ENCODE results near the gene CCNQ.

Gene CCNQ

GRCh38 chrX:153595387-153595786, 3.6 kb downstream of the CCNQ start:
- DNase-seq, result no peak

GRCh38 chrX:153593811-153594500, 5.0 kb downstream of the CCNQ start:
- DNase-seq, result no peak

GRCh38 chrX:153592966-153593688, 5.8 kb downstream of the CCNQ start:
- DNase-seq, result no peak

- no peak for DNase-seq
Observed at GRCh38 chrX:153592091-153592833, 6.7 kb downstream of the CCNQ start.

- no peak for DNase-seq
Observed at GRCh38 chrX:153590961-153591956, 7.7 kb downstream of the CCNQ start.

GRCh38 chrX:153588782-153589446, 10.0 kb downstream of the CCNQ start:
- no peak for DNase-seq

GRCh38 chrX:153588021-153588781, 10.7 kb downstream of the CCNQ start:
- DNase-seq, result no peak

GRCh38 chrX:153587342-153587741, 11.6 kb downstream of the CCNQ start:
- DNase-seq, result no peak

- DNase-seq, result no peak
Observed at GRCh38 chrX:153585827-153586226, 13.1 kb downstream of the CCNQ start.

- DNase-seq, result no peak
Observed at GRCh38 chrX:153583433-153583832, 15.5 kb downstream of the CCNQ start.

- no peak for DNase-seq
Observed at GRCh38 chrX:153582896-153583295, 16.0 kb downstream of the CCNQ start.

- DNase-seq, result peak; percentile 39
Observed at GRCh38 chrX:153580700-153581386, 18.1 kb downstream of the CCNQ start.

GRCh38 chrX:153578889-153579288, 20.1 kb downstream of the CCNQ start:
- DNase-seq, result no peak

GRCh38 chrX:153578200-153578835, 20.6 kb downstream of the CCNQ start:
- no peak for DNase-seq

GRCh38 chrX:153576961-153577360, 22.0 kb downstream of the CCNQ start:
- no peak for DNase-seq

- no peak for DNase-seq
Observed at GRCh38 chrX:153576239-153576870, 22.6 kb downstream of the CCNQ start.

- DNase-seq, result peak; percentile 10
Observed at GRCh38 chrX:153573984-153574383, 25.0 kb downstream of the CCNQ start.

- DNase-seq, result no peak
Observed at GRCh38 chrX:153572601-153573000, 26.3 kb downstream of the CCNQ start.

- DNase-seq, result no peak
Observed at GRCh38 chrX:153571534-153571908, 27.4 kb downstream of the CCNQ start.

GRCh38 chrX:153569475-153569874, 29.5 kb downstream of the CCNQ start:
- DNase-seq, result no peak

All from DMS53 (cell line).